Stimulated activated naive B cell treated with anti-CD40 and anti-IgM and Interleukin-4, amounts not matched to agents 10 μg/mL and 1 μg/mL and 100 μg/mL, for 72 hours (primary cell): Measurements from ENCODE around the gene BRIP1.
A peak's percentile ranks its signal among the peaks of the same experiment; 100 is the strongest.
"Not testable (repeated sequence)": the region's sequence is repeated elsewhere in the genome, so short reads cannot be mapped to it uniquely, and the experiment has no call there.

Experiments
- ATAC-seq, 2 donors: fragments of 150-1000 bp; cut with Tn5 transposase; replicated peaks; 2 replicates each; pipeline ENCODE4 v1.10.0; 2021; ENCODE audit warnings: moderate library complexity in 1 of 2
- DNase-seq: peaks from one replicate; pipeline ENCODE4 v3.0.0; 2021
- H3K27ac Mint-ChIP-seq: one replicate; pipeline ENCODE4 v1.8.0; 2022; ENCODE audit warnings: mild to moderate bottlenecking, mixed read lengths
- H3K27me3 Mint-ChIP-seq, 2 donors: one replicate each; pipeline ENCODE4 v1.8.0; 2022; ENCODE audit warnings: mixed read lengths in 2 of 2
- H3K36me3 Mint-ChIP-seq, 2 donors: one replicate each; pipeline ENCODE4 v1.8.0; 2022; ENCODE audit warnings: mixed read lengths in 2 of 2, mild to moderate bottlenecking in 1 of 2
- H3K4me1 Mint-ChIP-seq, 2 donors: one replicate each; pipeline ENCODE4 v1.8.0; 2022; ENCODE audit warnings: mixed read lengths in 2 of 2, mild to moderate bottlenecking in 1 of 2
- H3K4me3 Mint-ChIP-seq, 2 donors: one replicate each; pipeline ENCODE4 v1.8.0; 2022; ENCODE audit warnings: mild to moderate bottlenecking in 2 of 2, mixed read lengths in 2 of 2, moderate library complexity in 1 of 2
- H3K9me3 Mint-ChIP-seq, 2 donors: one replicate each; pipeline ENCODE4 v1.8.0; 2022; ENCODE audit warnings: mixed read lengths in 2 of 2, mild to moderate bottlenecking in 1 of 2

The BRIP1 gene

DNA sequence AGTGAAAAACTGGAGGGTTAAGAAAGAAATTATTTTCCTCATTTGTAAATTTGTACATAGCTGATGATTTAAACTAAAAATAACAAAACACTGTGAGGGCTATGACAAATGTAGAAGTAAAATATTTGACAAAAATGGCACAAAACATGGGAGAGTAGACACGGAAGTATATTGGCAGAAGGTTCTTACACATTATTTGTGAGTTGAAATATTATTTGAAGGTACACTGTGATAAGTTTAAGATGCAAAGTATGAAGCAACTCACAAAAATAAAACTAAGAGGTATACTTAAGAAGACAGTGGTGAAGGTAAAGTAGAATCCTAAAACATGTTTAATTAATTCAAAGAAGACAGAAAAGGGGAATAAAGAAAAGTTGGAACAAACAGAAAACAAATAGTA, 34.6 kb downstream of the BRIP1 start:
- H3K4me3 Mint-ChIP-seq, result no peak overlapping the region
- H3K27me3 Mint-ChIP-seq, result no peaks in the 10 kb centered on the region
- no peak overlapping the region for H3K27ac Mint-ChIP-seq
- DNase-seq (no peak), ATAC-seq (no peak)
- peaks cover 3 to 4% of the 10 kb centered on the region in 2 donors for H3K36me3 Mint-ChIP-seq
- no peaks in the 10 kb centered on the region for H3K4me1 Mint-ChIP-seq
- H3K9me3 Mint-ChIP-seq, result peaks cover 0 to 2% of the 10 kb centered on the region in 2 donors

DNA sequence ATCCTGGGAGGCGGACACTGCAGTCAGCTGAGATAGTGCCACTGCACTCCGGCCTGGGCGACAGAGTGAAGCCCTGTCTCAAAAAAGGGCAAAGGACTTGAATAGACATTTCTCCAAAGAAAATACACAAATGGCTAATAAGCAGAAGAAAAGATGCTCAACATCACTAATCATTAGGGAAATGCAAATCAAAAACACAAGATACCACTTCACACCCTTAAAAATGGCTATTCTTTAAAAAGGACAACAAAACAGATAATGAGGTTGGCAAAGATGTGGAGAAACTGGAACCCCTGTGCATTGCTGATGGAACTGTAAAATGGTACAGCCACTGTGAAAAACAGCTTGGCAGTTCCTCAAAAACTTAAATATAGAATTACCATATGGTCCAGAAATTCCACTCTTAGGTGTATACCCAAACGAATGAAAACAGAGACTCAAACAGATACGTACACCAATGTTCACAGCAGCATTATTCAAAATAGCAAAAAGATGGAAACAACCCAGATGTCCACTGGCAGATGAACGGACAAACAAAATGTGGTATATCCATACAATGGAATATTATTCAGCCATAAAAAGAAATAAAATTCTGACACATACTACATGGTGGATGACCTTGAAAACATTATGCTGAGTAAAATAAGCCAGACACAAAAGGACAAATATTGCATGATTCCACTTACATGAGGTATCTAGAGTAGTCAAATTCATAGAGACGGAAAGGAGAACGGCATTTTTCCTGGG, 35.5 kb downstream of the BRIP1 start:
- H3K27me3 Mint-ChIP-seq, result no peaks in the 10 kb centered on the region
- no peaks in the 10 kb centered on the region for H3K4me1 Mint-ChIP-seq
- H3K27ac Mint-ChIP-seq, result no peak overlapping the region
- H3K4me3 Mint-ChIP-seq, result no peak overlapping the region
- peaks cover 0 to 2% of the 10 kb centered on the region in 2 donors for H3K9me3 Mint-ChIP-seq
- ATAC-seq, result no peak
- no peak for DNase-seq
- peaks cover 3 to 4% of the 10 kb centered on the region in 2 donors for H3K36me3 Mint-ChIP-seq

DNA sequence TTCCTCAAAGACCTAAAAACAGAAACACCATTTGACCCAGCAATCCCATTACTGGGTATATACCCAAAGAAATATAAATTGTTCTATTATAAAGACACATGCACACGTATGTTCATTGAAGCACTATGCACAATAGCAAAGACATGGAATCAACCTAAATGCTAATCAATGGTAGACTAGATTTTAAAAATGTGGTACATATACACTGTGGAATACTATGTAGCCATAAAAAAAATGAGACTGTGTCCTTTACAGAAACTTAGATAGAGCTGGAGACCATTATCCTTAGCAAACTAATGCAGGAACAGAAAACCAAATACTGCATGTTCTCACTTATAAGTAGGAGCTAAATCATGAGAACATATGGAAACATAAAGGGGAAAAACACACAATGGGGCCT, 36.5 kb downstream of the BRIP1 start:
- not testable (repeated sequence) for DNase-seq, H3K27me3 Mint-ChIP-seq, H3K4me3 Mint-ChIP-seq, H3K9me3 Mint-ChIP-seq, H3K36me3 Mint-ChIP-seq, ATAC-seq, H3K4me1 Mint-ChIP-seq
- H3K27ac Mint-ChIP-seq, result peak overlapping the region; percentile 33

DNA sequence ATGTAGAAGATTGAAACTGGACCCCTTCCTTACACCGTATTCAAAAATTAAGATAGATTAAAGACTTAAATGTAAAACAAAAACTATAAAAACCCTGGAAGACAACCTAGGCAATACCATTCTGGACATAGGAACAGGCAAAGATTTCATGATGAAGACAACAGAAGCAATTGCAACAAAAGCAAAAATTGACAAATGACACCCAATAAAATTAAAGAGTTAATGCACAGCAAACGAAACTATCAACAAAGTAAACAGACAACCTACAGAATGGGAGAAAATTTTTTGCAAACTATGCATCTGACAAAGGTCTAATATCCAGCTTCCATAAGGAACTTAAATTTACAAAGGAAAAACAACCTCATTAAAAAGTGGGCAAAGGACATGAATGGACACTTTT, 37.1 kb downstream of the BRIP1 start:
- peaks cover 8 to 11% of the 10 kb centered on the region in 2 donors for H3K4me1 Mint-ChIP-seq
- ATAC-seq, H3K4me3 Mint-ChIP-seq, DNase-seq, H3K27ac Mint-ChIP-seq, H3K9me3 Mint-ChIP-seq, H3K27me3 Mint-ChIP-seq: not testable (repeated sequence)
- H3K36me3 Mint-ChIP-seq, result peaks cover 6 to 12% of the 10 kb centered on the region in 2 donors

DNA sequence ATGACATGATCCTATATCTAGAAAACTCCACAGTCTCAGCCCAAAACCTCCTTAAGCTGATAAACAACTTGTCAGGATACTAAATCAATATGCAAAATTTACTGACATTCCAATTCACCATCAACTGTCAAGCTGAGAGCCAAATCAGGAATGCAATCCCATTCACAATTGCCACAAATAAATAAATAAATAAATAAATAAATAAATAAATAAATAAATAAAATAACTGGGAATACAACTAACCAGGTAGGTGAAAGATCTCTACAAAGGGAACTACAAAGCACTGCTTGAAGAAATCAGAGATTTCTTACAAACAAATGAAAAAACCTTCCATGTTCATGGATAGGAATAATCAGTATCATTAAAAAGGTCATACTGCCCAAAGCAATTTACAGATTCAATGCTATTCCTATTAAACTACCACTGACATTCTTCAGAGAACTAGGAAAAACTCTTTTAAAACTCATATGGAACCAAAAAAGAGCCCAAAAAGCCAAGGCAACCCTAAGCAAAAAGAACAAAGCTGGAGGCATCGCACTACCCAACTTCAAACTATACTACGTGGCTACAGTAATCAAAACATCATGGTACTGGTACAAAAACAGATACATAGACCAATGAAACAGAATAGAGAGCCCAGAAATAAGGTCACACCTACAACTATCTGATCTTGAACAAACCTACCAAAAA, 37.7 kb downstream of the BRIP1 start:
- no peak overlapping the region for H3K27ac Mint-ChIP-seq
- ATAC-seq (no peak), DNase-seq (no peak)
- no peaks in the 10 kb centered on the region for H3K27me3 Mint-ChIP-seq
- peaks cover 8 to 15% of the 10 kb centered on the region in 2 donors for H3K36me3 Mint-ChIP-seq
- peaks cover 8 to 11% of the 10 kb centered on the region in 2 donors for H3K4me1 Mint-ChIP-seq
- no peak overlapping the region for H3K4me3 Mint-ChIP-seq
- H3K9me3 Mint-ChIP-seq, result peaks cover 4 to 5% of the 10 kb centered on the region in 2 donors

DNA sequence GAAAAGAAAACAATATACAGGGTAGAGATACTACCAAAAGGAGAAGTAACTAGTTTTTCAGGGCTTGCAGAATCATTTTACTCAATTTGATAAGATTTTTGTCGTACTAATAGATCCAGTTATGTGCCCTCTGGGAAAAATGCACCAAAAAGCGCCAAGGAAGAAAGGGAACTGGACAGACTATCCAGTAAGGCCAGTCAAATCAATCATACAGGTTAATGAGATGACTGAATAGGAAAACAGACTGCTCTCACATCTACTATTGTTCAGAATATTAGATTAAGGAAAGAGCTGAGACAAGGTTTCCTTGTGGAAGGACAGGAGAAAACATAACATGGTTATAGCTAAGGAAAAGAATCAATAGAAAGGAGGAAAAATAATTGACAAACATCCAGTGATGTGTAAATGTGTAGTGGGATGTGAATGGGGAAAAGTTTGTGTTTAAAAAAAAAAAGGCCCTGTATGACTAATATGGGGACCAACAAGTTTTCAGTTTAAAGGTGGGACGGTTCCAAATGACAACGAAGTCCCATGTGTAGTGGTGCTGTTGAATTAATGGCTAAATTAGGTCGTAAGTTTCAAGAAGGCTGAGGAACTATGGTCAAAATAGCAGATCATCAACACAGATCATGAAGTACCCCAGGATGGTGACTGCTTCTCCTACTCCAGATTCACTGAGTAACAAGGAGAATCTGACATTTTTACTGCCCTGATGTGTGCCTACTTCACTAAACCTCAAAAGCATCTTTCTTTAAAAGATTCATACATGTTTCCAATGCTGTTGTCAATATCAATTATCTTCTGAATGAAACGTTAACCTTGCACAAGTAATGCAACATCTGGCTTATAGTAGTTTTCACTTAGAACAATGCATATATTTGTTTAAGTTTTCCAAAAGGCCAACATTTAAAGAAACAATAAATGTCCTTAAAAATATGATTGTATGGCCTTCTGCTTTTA, 40.7 kb downstream of the BRIP1 start:
- ATAC-seq (peak; percentile 56 to 57), DNase-seq (no peak)
- Mint-ChIP-seq H3K27ac (no peak overlapping the region), H3K27me3 (no peaks in the 10 kb centered on the region), H3K9me3 (peaks cover 5 to 7% of the 10 kb centered on the region in 2 donors), H3K4me1 (peaks cover 13 to 16% of the 10 kb centered on the region in 2 donors), H3K4me3 (no peak overlapping the region), H3K36me3 (peaks cover 13 to 25% of the 10 kb centered on the region in 2 donors)

DNA sequence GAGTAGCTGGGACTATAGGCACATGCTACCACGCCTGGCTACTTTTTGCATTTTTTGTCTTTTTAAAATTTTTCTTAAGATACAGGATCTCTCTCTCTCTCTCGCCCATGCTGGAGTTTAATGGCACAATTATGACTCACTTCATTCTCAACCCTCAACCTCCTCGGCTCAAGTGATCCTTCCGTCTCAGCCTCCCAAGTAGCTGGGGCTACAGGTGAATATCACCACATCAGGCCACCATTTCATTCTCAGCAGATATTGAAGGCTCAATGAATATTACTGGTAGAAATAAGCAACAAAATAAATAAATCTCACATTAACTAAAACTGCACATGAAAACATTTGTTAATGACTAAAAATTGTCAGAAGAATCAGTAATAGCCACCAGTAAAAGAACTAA, 41.7 kb downstream of the BRIP1 start:
- ATAC-seq, result no peak
- DNase-seq, result no peak
- Mint-ChIP-seq H3K4me1 (peaks cover 16 to 23% of the 10 kb centered on the region in 2 donors), H3K4me3 (no peak overlapping the region), H3K9me3 (peaks cover 3 to 7% of the 10 kb centered on the region in 2 donors), H3K36me3 (peaks cover 10 to 21% of the 10 kb centered on the region in 2 donors), H3K27me3 (no peaks in the 10 kb centered on the region), H3K27ac (peak overlapping the region; percentile 7)

DNA sequence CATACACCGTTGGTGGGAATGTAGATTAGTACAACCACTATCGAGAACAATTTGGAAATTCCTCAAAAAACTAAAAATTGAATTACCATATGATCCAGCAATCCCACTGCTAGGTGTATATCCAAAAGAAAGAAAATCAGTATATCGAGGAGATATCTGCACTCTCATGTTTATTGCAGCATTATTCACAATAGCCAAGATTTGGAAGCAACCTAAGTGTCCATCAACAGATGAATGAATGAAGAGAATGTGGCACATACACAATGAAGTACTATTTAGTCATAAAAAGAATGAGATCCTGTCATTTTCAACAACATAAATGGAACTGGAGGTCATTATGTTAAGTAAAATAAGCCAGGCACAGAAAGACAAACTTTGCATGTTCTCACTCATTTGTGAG, 44.1 kb downstream of the BRIP1 start:
- H3K27ac Mint-ChIP-seq, ATAC-seq, DNase-seq, H3K27me3 Mint-ChIP-seq, H3K4me3 Mint-ChIP-seq, H3K9me3 Mint-ChIP-seq: not testable (repeated sequence)
- Mint-ChIP-seq H3K4me1 (peaks cover 23 to 34% of the 10 kb centered on the region in 2 donors), H3K36me3 (peaks cover 10 to 21% of the 10 kb centered on the region in 2 donors)

DNA sequence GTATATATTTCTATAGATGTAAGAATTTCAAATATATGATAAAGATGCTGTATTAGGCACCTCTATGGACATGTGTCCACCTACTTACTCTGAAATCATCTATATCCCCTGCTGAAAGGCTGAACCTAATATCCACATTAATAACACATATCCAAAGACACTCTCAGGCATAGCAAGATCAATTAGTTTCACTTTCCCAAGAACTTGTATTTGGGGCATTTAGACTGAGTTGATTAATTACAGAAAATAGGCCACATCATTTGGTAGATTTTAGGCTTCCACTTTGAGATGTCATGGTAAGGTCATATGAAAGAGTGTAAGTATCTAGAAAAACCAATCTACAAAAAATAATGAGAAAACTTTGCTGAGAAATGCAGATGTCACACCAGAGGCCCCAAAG, 45.1 kb downstream of the BRIP1 start:
- Mint-ChIP-seq H3K9me3 (peaks cover 3 to 7% of the 10 kb centered on the region in 2 donors), H3K4me1 (peaks cover 23 to 38% of the 10 kb centered on the region in 2 donors), H3K36me3 (peaks cover 10 to 21% of the 10 kb centered on the region in 2 donors), H3K4me3 (no peak overlapping the region), H3K27me3 (no peaks in the 10 kb centered on the region), H3K27ac (no peak overlapping the region)
- DNase-seq, result no peak
- no peak for ATAC-seq

DNA sequence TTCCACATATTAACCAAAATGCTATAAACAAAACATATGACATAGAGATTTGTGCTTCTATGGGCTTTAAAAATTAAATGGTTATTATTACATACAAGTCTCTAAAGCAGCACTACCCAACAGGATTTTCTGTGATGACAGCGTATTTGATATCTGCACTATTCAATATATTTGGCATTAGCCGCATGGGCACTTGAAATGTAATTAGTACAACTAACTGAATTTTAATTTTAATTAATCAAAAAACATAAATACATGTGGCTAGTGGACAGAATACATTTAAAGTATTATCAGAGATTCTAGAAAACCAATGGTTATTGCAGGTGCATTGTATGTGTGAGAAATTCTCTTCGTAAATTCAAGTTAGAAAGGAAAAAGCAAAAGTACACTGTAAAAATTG, 45.9 kb downstream of the BRIP1 start:
- no peak for ATAC-seq
- H3K9me3 Mint-ChIP-seq, result peaks cover 3 to 7% of the 10 kb centered on the region in 2 donors
- DNase-seq, result no peak
- peaks cover 10 to 19% of the 10 kb centered on the region in 2 donors for H3K36me3 Mint-ChIP-seq
- no peak overlapping the region for H3K4me3 Mint-ChIP-seq
- H3K4me1 Mint-ChIP-seq, result peaks cover 21 to 42% of the 10 kb centered on the region in 2 donors
- no peaks in the 10 kb centered on the region for H3K27me3 Mint-ChIP-seq
- no peak overlapping the region for H3K27ac Mint-ChIP-seq

DNA sequence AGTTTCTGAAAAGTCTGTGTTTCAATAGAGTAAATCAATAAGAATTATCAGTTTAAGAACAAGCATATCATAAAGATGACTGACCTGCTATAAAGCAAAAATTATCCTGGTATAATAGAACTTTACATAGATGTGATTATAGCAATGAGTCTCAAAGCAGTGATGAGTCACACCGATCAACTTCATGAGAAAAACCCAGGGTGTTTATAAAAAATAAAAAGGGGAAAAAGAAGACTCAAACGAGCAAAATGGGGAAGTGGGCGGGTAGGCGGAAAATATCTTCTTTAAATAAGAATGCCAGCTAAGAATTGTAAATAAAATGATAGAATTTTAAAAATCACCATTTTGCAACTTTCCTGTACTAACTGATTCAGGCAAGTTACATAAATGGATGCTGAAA, 46.8 kb downstream of the BRIP1 start:
- Mint-ChIP-seq H3K27ac (peak overlapping the region; percentile 51), H3K9me3 (peaks cover 1 to 4% of the 10 kb centered on the region in 2 donors), H3K27me3 (no peaks in the 10 kb centered on the region), H3K4me1 (peaks cover 17 to 35% of the 10 kb centered on the region in 2 donors), H3K36me3 (peaks cover 8 to 14% of the 10 kb centered on the region in 2 donors), H3K4me3 (peak overlapping the region in 1 of 2 donors; percentile 22)
- DNase-seq (peak; percentile 8), ATAC-seq (peak; percentile 88 to 90)

DNA sequence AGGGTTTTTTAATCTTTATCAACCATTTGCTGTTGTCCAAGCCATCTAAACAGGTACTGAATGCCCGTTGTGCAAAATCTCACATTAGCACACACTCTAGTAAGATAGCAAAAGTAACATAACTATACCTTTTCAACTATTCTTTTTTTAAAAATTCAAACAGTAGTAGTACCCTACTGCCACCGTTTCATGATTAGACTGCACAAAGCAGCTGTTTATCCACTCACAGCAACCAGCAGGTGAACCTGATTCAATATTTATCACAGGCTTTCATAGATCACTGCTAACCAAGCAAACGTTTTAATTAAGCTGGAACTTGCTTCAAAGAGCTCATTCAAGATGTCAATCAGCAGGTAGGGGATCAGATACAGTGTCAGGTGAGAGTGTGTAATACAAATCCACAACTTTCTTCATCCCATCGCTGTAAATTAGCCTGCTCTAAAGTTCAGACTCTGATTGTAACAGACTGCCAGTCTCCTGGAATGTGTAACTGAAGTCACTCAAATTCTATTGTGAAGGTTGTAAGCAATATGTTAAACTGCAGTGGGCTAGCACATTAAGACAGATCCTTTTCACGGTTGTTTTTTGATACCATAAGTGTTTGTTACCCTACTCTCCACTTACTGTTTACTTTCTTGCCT, 47.3 kb downstream of the BRIP1 start:
- peaks cover under 1 to 3% of the 10 kb centered on the region in 2 donors for H3K9me3 Mint-ChIP-seq
- H3K4me3 Mint-ChIP-seq, result peak overlapping the region; percentile 6 to 22
- peaks cover 17 to 33% of the 10 kb centered on the region in 2 donors for H3K4me1 Mint-ChIP-seq
- ATAC-seq (peak in 1 of 2 donors; percentile 78), DNase-seq (no peak)
- peak overlapping the region; percentile 51 for H3K27ac Mint-ChIP-seq
- H3K27me3 Mint-ChIP-seq, result no peaks in the 10 kb centered on the region
- H3K36me3 Mint-ChIP-seq, result peaks cover 8 to 12% of the 10 kb centered on the region in 2 donors

DNA sequence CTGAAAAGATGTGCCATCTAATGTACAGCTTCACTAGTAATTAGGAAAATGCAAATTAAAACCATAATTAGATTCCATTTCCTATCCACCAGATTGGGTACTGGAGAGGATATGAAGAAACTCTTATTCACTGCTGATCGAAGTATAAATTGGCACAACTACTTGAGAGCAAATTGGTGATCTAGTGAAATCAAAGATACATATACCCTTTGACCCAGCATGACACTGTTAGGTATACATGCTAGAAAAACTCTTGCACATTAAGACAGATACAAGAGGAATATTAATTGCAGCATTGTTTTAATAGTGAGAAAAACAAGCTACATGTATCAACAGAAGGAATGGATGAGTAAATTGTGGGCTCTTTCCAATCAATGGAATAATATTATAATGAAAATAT, 48.8 kb downstream of the BRIP1 start:
- no peak overlapping the region for H3K4me3 Mint-ChIP-seq
- peaks cover 0 to 2% of the 10 kb centered on the region in 2 donors for H3K9me3 Mint-ChIP-seq
- no peak for DNase-seq
- H3K36me3 Mint-ChIP-seq, result peaks cover 1 to 2% of the 10 kb centered on the region in 2 donors
- no peaks in the 10 kb centered on the region for H3K27me3 Mint-ChIP-seq
- peaks cover 17 to 33% of the 10 kb centered on the region in 2 donors for H3K4me1 Mint-ChIP-seq
- no peak for ATAC-seq
- no peak overlapping the region for H3K27ac Mint-ChIP-seq
